ENCODE data around the gene GOLGA6C. TPM values are rescaled to one million over a fixed set of nuclear protein-coding genes. Genes with fewer than 3 reads are reported as not detected.
A peak's percentile ranks its signal among the peaks of the same experiment; 100 is the strongest.
"Not testable (repeated sequence)": the region's sequence is repeated elsewhere in the genome, so short reads cannot be mapped to it uniquely, and the experiment has no call there.

The GOLGA6C gene
- polyA plus RNA-seq, 4 donors: not detected

DNA sequence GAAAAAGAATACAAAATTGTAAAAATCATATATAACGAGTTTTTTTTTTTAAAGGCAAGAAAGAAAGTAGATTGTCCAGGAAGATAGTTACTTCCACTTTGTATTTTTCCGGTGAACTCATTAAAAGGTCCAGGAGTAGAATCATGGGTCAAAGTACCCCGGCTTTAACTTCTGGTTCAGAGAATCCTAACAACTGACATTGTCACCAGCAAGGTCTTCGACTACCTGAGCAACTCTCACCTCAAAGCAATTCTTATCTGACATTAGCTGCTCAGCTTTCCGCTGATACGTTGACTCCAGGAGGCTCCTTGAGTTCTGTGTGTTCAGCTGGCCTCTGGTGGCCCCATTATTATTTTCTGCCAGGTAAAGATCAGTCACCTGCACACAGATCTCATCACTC, 9.1 kb upstream of the GOLGA6C start:
- not testable (repeated sequence) for DNase-seq (ENCODE audit: low read depth in 4 of 4, low spot score in 3 of 4)

DNA sequence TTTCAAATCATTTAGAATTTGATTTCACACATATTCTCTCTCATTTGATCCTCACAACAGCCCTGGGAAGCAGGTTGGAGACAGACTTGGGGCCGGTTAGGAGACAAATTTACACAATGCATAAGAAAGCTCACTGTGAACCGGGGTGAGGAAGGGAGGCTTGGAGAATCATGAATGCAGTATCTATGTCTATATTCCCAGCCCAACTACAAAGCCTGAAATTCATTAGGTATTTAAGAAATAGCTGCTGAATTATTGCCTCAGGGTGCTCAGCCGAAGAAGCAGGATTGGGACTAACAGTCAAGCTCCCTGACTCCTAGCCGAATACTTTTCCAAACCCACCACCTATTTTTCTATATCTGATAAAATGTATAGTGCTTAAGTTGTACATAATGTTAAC, 8.4 kb upstream of the GOLGA6C start:
- no peak for DNase-seq (ENCODE audit: low read depth in 4 of 4, low spot score in 3 of 4)

DNA sequence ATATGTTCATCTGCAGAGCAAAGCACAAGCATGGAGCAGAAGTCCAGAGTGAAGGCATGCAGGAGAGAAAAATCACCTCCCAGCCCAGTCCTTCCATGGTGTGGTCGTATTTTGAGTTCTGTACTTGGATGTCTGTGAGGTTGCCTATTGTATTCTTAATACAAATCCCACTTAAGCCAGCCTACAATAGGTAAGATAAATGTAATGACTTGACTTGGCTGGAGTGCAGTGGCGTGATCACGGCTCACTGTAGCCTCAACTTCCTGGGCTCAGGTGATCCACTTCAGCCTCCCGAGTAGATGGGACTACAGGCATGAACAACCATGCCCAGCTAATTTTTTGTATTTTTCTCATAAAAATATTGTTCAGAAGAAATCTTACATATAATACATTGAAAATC, 6.8 kb upstream of the GOLGA6C start:
- DNase-seq (ENCODE audit: low read depth in 4 of 4, low spot score in 3 of 4): not testable (repeated sequence)

DNA sequence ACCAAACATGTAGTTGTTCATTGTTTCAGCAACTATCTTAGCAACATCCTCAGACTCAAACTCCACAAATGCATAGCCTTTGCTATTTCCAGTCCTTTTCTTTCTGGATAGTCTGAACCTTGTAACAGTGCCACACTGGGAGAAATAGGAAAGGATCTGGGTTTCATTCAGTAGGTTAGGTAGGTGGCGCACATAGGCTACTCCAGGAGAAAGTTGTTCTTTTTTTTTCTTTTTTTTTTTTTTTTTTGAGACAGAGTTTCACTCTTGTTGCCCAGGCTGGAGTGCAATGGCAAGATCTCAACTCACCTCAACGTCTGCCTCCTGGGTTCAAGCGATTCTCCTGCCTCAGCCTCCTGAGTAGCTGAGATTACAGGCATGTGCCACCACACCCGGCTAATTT, 5.8 kb upstream of the GOLGA6C start:
- not testable (repeated sequence) for DNase-seq (ENCODE audit: low read depth in 4 of 4, low spot score in 3 of 4)

DNA sequence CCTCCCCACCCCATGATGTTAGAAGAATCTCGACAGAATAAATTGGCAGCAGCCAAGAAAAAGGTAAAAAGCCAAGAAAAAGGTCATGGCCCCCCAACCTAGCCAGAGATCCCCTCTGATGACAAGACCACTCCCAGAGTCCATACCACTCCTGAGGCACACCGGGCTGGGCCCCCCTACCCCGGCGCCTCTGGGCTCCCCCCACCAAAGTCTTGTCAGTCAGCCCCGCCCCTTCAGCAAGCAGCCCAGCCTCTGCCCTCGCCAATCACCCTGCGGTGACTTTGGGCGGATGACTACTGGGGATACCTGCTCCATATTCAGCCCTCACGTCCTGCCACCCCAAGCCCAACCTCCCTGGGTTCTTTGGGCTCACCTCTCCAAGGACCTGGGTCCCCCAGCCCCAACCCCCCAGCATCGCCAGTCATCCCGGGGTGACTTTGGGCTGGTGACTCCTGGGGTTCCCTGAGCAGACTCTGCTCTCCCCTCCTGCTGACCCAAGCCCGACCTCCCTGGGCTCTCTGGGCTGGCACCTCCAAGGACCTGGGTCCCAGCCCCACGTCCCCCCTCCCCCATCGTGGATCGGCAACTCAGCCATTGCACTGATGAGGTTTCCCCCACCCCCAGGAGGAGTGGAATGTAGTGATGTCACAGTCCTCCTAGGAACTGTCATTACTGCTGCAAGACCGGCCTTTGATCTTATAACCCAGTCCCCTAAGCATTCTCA, 648 bp downstream of the GOLGA6C start:
- not testable (repeated sequence) for DNase-seq (ENCODE audit: low read depth in 4 of 4, low spot score in 3 of 4)

DNA sequence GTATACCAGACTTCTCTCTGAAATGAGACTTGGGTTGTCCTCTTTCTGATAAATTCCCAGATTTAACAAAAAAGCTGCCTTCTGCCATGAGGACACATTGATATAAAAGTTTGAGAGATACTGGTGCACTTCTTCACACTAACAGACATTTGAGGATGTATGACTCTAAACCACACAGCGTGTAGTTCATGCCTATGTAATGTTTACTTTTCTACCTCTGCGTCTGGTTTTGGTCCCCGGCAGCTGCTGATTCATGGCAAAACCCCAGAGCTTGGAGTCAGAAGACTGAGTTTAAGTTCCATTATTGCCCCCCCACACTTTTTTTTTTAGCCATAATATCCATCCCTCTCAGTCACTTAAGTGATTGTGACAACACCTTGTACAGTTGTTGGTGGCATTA, 1.7 kb downstream of the GOLGA6C start:
- DNase-seq (ENCODE audit: low read depth in 4 of 4, low spot score in 3 of 4): not testable (repeated sequence)

DNA sequence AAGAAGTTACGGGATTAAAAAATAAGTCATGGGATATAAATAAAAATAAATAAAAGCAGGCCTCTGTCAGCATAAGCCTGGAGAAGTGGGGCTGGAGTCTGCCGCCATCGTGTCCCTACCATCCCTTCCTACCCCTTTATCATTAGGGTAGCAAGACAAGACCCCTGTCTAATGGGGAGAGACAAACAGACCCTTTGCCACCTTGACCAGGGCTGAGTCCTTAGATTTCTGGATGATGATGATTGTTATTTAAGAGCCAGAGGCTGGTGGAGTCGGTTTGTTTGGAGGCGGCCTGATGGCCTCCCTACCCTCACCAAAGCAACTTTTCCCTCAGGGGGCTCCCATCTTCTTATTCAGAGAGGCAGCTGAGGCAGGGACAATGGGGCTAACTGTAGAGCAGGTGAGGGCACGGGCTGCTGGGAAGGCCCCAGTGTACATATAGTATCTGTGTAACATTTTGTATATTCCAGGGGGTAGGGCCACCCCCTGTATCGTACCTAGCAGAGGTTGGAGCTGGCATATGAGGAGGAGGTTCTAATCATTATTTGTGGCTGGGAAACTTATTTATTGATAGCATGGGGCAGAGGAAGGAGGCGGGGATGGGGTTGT, 15.7 kb downstream of the GOLGA6C start:
- not testable (repeated sequence) for DNase-seq (ENCODE audit: low read depth in 4 of 4, low spot score in 3 of 4)

DNA sequence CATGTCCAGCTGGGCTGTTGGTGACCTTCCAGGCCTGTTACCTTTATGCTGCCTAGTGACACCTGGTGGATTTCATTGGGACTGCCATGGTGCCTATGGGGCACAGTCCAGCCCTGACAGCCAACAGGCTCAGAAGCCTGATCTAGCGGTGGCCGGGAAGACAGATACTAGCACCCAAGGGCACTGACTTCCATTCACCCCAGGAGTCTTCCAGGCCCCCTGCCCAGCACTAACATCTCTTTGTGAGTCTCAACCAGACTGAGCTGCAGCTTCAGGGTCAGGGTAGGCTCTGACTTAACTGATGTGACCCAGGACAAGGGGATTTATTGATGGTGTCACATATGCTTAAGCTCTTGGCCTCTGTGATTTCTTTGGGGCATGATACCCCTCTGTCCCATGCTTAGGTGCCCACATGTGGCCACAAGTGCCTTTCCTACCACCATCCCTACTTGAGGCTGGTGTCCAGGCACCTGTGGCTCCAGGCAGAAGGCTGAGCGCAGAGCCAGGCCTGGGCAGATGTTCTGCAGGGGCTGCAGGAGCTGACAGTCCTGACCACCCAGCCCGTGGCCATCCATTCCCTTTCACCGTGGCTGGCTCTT, 16.5 kb downstream of the GOLGA6C start:
- not testable (repeated sequence) for DNase-seq (ENCODE audit: low read depth in 4 of 4, low spot score in 3 of 4)

DNA sequence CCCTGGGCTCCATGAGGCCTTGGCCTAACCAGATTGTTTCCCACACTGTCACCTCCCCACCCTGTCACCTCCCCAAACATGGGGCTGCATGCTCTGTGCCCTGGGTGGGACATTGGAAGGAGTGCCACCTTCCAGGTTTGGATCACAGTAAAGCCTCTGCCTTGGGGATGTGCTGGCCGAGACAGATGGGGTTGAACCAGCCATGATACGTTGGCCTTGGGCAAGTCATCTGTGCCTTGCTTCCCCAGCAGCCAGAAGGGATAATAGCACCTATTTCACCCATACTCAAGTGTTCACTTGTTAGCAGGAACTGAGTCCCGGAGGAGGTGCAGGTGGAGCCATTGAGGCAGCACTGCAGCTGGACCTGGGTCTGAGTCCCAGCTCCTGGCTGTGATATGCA, 17.5 kb downstream of the GOLGA6C start:
- DNase-seq (ENCODE audit: low read depth in 4 of 4, low spot score in 3 of 4): not testable (repeated sequence)

DNA sequence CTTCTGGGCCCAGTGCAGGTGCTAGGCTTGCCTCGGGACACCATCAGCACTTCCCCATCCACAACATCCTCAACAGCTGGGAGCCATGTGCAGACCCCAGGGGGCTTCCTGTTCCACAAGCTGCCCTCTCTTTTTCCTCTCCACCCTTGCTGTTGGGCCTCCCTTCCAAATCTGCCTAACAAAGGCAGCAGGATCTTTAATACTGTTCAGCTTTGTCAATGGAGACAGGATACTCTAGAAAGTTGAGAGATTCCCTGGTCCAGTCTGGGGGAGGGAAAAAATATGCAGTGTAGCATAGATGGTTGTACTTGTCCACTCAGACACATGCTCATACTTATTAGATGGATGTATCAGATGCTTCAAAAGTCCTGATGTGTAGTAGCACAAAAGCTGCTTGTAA, 20.4 kb downstream of the GOLGA6C start:
- not testable (repeated sequence) for DNase-seq (ENCODE audit: low read depth in 4 of 4, low spot score in 3 of 4)

DNA sequence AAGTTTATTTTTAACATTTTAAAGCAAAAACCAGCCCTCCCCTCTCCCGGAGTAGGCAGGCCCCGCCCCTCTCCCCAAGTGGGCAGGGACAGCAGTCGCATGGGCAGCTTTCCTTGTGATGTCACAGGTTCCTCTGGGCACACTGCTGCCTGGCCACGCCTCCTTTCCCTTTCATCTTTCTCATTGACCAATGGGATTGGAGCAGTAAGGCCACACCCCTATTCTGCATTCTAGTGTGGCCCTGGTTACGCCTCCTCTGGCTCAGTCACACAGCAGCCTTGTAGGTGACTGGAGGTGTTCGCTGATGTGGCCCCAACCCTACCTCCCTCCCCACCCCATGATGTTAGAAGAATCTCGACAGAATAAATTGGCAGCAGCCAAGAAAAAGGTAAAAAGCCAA, 24.4 kb downstream of the GOLGA6C start, which contains the start of gene GOLGA6D:
TSS of gene GOLGA6D (plus strand) at position 264 of the 400 bp plus-strand sequence. CDS start at position 305, 41 bp downstream.
- not testable (repeated sequence) for DNase-seq (ENCODE audit: low read depth in 4 of 4, low spot score in 3 of 4)

DNA sequence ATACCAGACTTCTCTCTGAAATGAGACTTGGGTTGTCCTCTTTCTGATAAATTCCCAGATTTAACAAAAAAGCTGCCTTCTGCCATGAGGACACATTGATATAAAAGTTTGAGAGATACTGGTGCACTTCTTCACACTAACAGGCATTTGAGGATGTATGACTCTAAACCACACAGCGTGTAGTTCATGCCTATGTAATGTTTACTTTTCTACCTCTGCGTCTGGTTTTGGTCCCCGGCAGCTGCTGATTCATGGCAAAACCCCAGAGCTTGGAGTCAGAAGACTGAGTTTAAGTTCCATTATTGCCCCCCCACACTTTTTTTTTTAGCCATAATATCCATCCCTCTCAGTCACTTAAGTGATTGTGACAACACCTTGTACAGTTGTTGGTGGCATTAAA, 26.0 kb downstream of the GOLGA6C start:
- not testable (repeated sequence) for DNase-seq (ENCODE audit: low read depth in 4 of 4, low spot score in 3 of 4)

DNA sequence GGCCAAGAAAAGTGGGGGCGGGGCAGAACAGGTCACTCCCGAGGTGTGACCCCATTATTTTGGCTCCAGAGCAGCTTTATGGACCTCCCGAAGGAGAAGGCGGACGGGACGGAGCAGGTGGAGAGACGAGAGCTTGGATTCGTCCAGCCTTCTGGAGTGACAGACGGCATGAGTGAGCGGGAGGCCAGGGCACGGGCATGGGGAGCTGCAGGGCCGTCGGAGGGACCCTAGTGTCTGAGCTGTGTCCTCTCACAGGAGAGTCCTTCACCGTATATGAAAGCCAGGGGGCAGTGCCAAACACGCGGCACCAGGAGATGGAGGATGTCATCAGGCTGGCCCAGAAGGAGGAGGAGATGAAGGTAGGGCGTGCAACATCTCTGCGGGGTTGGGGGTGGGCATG, 35.5 kb downstream of the GOLGA6C start:
- DNase-seq (ENCODE audit: low read depth in 4 of 4, low spot score in 3 of 4): not testable (repeated sequence)

DNA sequence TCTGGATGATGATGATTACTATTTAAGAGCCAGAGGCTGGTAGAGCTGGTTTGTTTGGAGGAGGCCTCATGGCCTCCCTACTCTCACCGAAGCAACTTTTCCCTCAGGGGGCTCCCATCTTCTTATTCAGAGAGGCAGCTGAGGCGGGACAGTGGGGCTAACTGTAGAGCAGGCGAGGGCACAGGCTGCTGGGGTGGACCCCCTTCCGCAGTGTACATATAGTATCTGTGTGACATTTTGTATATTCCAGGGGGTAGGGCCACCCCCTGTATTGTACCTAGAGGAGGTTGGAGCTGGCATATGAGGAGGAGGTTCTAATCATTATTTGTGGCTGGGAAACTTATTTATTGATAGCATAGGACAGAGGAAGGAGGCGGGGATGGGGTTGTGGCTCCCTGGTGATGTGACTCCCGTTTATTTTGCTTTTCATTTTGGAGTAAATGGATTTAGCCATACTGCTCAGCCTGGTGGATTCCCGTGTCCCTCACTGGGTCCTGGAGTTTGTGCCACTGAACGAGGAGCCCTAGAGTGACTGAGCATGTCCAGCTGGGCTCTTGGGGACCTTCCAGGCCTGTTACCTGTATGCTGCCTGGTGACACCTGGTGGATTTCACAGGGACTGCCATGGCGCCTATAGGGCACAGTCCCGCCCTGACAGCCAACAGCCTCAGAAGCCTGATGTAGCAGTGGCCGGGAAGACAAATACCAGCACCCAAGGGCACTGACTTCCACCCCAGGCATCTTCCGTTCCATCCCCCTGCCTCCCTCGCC, 40.6 kb downstream of the GOLGA6C start:
- DNase-seq (ENCODE audit: low read depth in 4 of 4, low spot score in 3 of 4): not testable (repeated sequence)

DNA sequence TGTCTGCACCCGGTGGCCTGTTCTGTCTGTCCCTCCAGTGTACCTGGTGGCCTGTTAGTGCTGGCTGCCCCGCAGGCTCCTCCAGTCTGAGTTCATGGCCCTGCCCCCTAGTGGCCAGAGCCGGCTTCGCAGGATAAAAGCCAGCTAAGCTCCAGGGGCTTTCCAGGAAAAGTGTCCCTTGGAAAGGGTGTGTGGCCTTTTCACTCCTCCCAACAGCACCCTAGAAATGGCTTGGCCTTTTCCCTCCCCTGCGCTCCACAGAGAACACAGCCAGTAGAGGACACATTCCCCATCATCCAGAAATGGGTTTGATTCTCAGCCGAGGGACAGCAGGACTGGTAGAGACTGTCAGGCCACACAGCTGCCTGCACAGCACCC, 41.2 kb downstream of the GOLGA6C start:
- DNase-seq (ENCODE audit: low read depth in 4 of 4, low spot score in 3 of 4): not testable (repeated sequence)

DNA sequence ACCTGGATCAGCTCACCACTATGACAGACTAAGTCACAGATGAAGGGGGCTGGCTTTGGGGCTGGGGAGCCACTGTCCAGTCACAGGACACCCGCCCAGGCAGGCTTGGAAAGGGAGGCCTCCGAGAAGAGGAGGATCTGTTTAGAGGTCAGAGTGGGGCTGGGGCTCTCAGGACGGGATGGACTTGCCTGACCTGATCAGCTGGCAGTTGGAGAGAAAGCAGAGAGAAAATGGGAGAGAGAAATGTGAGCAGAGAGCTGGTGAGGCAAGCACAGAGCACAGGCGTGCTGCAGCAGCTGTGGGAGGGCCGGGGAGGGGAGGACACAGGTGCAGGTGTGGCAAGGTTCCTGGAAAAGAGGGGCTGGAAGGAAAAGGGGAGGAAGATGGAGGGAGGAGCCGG, 41.9 kb downstream of the GOLGA6C start:
- not testable (repeated sequence) for DNase-seq (ENCODE audit: low read depth in 4 of 4, low spot score in 3 of 4)

DNA sequence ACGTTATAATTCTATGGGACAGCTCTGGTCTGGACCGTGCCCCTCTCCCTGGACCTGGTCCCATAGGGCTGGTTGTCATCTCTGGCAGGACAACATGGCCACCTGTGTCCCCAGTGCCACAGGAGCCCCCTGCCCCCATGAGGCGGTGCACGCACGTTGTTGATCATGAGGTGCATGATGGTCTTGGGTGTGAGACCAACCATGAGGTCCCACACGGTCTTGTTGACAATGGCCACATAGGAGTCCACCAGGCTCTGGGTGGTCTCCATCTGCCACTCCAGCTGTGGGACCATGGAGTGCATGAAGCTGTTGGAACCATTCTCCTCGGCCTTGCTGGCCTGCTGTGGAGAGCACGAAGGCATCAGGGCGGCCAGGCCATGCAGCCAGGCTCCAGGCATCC, 44.2 kb downstream of the GOLGA6C start:
- DNase-seq (ENCODE audit: low read depth in 4 of 4, low spot score in 3 of 4): no peak

DNA sequence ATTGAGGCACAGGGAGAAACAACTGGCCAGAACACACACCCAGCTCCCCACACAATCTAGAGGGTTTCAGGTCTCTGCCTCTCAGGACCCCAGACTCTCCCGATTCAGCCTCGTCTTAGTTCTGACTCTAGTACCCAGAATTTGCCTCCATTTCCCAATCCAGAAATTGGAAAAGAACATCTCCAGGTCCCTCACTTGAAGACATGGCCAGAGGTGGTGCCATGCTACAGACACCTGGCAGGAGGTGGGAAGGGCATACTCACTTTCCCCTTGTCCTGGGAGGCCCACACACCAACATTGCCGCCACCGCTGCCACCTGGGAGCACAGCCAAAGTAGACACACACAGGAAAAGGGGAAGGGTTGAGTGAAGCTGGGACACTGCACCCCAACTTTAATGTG, 44.6 kb downstream of the GOLGA6C start:
- DNase-seq (ENCODE audit: low read depth in 4 of 4, low spot score in 3 of 4): not testable (repeated sequence)

DNA sequence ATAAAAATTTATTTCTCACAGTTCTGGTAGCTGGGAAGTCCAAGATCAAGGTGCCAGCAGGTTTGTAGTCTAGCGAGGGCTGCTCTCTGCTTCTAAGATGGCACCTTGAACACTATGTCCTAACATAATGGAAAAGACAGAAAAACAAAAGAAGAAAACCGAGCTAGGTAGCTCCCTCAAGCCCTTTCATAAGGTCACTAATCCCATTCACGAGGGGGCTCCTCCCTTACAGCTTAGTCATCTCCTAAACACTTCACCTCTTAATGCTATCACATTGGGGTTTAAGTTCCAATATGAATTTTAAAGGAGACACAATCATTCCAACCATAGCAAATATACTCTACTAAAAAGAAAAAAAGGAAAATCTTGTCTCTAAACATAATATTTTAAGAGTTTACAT, 48.1 kb downstream of the GOLGA6C start:
- DNase-seq (ENCODE audit: low read depth in 4 of 4, low spot score in 3 of 4): no peak

DNA sequence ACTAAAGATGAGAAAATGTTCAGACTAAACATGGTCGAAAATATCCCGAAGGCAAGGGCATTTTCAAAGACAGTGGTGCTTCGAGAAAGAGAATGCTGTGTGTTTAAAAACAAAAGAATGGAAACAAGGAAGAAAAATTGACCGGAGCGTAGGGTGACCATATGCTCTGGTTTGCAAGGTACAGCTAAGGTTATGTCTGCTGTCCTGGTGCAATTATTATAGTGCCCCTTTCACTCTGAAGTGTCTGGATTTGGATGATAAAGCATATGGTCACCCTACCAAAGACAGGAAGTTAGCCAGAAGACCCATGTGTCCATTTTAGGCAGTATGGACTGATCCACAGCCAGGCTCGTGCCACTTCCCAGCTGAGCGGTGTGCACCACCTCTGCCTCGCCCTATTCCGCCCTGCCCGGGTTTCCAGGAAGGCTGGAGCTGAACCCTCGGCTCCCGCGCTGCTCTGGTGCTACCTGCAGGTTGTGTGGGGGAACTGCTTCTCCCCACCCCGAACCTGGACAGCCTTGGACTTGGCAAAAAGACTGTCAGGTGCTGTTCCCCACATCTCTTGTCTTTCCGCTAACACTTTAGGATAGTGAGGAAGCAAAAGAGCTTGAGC, 49.8 kb downstream of the GOLGA6C start:
- DNase-seq (ENCODE audit: low read depth in 4 of 4, low spot score in 3 of 4): peak in 2 of 4 donors; percentile 12 to 15

DNA sequence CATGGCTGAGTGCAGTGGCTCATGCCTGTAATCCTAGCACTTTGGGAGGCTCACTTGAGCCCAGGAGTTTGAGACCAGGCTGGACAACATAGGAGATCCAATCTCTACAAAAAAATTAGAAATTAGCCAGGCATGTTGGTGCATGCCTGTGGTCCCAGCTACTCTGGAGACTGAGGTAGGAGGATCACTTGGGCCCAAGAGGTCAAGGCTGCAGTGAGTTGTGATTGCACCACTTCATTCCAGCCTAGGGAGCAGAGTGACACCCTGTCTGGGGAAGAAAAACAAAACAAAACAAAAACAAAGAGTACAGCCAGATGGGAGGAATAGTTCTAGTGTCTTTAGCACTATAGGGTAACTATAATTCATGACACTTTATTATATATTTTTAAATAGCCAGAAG, 51.6 kb downstream of the GOLGA6C start:
- DNase-seq (ENCODE audit: low read depth in 4 of 4, low spot score in 3 of 4): no peak
